HCT116 (cell line): ENCODE data around the gene GSK3A. TPM values are rescaled to one million over a fixed set of nuclear protein-coding genes. Genes with fewer than 3 reads are reported as not detected.

Experiments
- ATAC-seq: fragments of 200-7000 bp; cut with Tn5 transposase; 2 replicates; pipeline ENCODE4 v1.9.1; 2020; ENCODE audit warnings: mild to moderate bottlenecking, moderate library complexity
- BruUV-seq: library from RNA; stranded (reverse); fragments of 400-500 nt; replicated peaks from 2 replicates; lab custom pipeline; 2021; lab: Mats Ljungman, UMichigan
- CTCF ChIA-PET: fragments of 300-600 bp; sonication (Branson Sonifier 250); formaldehyde crosslinking; loops from one replicate; lab custom pipeline; 2021; ENCODE audit warnings: antibody characterized with exemption; lab: Charles Lee
- POLR2A ChIA-PET: fragments of 300-600, 350-600 bp; sonication (Branson Sonifier 250); formaldehyde crosslinking; loops from one replicate; lab custom pipeline; 2021; ENCODE audit warnings: antibody characterized with exemption; lab: Charles Lee
- RAD21 ChIA-PET, 2 experiments: fragments of 300-600 bp; sonication (Branson Sonifier 250); formaldehyde crosslinking; loops; one replicate each; lab custom pipeline; 2023; ENCODE audit warnings: low total read pairs in 2 of 2; ENCODE audit not compliant: uncharacterized antibody in 2 of 2, unreplicated experiment in 2 of 2, low non-redundant PET in 1 of 2; lab: Charles Lee
- DNase-seq: peaks from one replicate; pipeline ENCODE4 v3.0.0-alpha.2; 2010; ENCODE audit warnings: low read depth, low spot score
- H2AFZ ChIP-seq: fragments of 200-600 bp; shearing (Covaris generic), sonication (generic); 2 replicates; pipeline ENCODE4 v1.6.1; 2017; ENCODE audit warnings: low read depth, mixed run types, mixed read lengths, antibody characterized with exemption, low read length; ENCODE audit not compliant: poor library complexity, severe bottlenecking
- H3K27ac ChIP-seq: 2 replicates; pipeline ENCODE4 v1.5.1; 2012; ENCODE audit warnings: low read depth, low read length
- H3K27me3 ChIP-seq: fragments of 200-600 bp; sonication (generic); 2 replicates; pipeline ENCODE4 v1.6.1; 2016; ENCODE audit warnings: mixed run types, low read length, mixed read lengths; ENCODE audit not compliant: insufficient read depth
- H3K36me3 ChIP-seq, 2 experiments: fragments of 200-500 bp in 1 of 2; fragments of 200-600 bp in 1 of 2; sonication (Bioruptor generic) in 1 of 2; sonication (generic) in 1 of 2; 2 replicates each; pipeline versions ENCODE4 v1.5.1 to v1.6.1; 2014 to 2016; ENCODE audit warnings: low read length in 2 of 2, inconsistent platforms in 1 of 2, mixed read lengths in 1 of 2, mixed run types in 1 of 2; ENCODE audit not compliant: insufficient read depth in 2 of 2, control insufficient read depth in 1 of 2
- H3K4me1 ChIP-seq, 2 experiments: fragments of 200-600 bp in 1 of 2; sonication (generic) in 1 of 2; 2 replicates each; pipeline versions ENCODE4 v1.5.1 to v1.6.1; 2012 to 2017; ENCODE audit warnings: low read length in 2 of 2, inconsistent platforms in 1 of 2, mild to moderate bottlenecking in 1 of 2, mixed read lengths in 1 of 2, mixed run types in 1 of 2, moderate library complexity in 1 of 2; ENCODE audit not compliant: insufficient read depth in 2 of 2, control insufficient read depth in 1 of 2
- H3K4me2 ChIP-seq: fragments of 200-600 bp; sonication (generic); 2 replicates; pipeline ENCODE4 v1.6.1; 2017; ENCODE audit warnings: mixed run types, low read length, mixed read lengths
- H3K4me3 ChIP-seq, 2 experiments: fragments of 200-600 bp in 1 of 2; sonication (generic) in 1 of 2; replicated peaks in 1 of 2; 2 replicates each; pipeline ENCODE4 v1.5.1; 2011 to 2016; ENCODE audit warnings: low read length in 2 of 2, control low read depth in 1 of 2, low read depth in 1 of 2, mild to moderate bottlenecking in 1 of 2, mixed read lengths in 1 of 2, mixed run types in 1 of 2
- H3K79me2 ChIP-seq: fragments of 200-600 bp; sonication (generic); 2 replicates; pipeline ENCODE4 v1.6.1; 2017; ENCODE audit warnings: mild to moderate bottlenecking, mixed run types, low read length, moderate library complexity, mixed read lengths; ENCODE audit not compliant: insufficient read depth
- H3K9ac ChIP-seq: fragments of 200-600 bp; sonication (generic); 2 replicates; pipeline ENCODE4 v1.6.1; 2016; ENCODE audit warnings: low read length, mixed read lengths
- H3K9me2 ChIP-seq: fragments of 200-600 bp; sonication (generic), shearing (Covaris generic); 2 replicates; pipeline ENCODE4 v1.6.1; 2017; ENCODE audit warnings: mixed run types, mild to moderate bottlenecking, moderate library complexity; ENCODE audit not compliant: insufficient read depth
- H3K9me3 ChIP-seq, 2 experiments: fragments of 200-500 bp in 1 of 2; fragments of 200-600 bp in 1 of 2; sonication (Bioruptor generic) in 1 of 2; sonication (generic) in 1 of 2; 2 replicates each; pipeline ENCODE4 v1.6.1; 2014 to 2017; ENCODE audit warnings: low read length in 2 of 2, mixed read lengths in 2 of 2, inconsistent platforms in 1 of 2, low read depth in 1 of 2, mild to moderate bottlenecking in 1 of 2, mixed run types in 1 of 2, moderate library complexity in 1 of 2; ENCODE audit not compliant: control insufficient read depth in 1 of 2, insufficient read depth in 1 of 2
- H4K20me1 ChIP-seq: fragments of 200-600 bp; sonication (generic), shearing (Covaris generic); 2 replicates; pipeline ENCODE4 v1.6.1; 2017; ENCODE audit warnings: mixed run types, mild to moderate bottlenecking, moderate library complexity; ENCODE audit not compliant: insufficient read depth
- CEBPB ChIP-seq: IDR thresholded peaks from 2 replicates; pipeline ENCODE4 v1.6.1; 2012; ENCODE audit warnings: low read depth
- CTCF ChIP-seq, 3 experiments: fragments of 200-600 bp in 1 of 3; sonication (generic) in 1 of 3; IDR thresholded peaks in 2 of 3; conservative IDR thresholded peaks in 1 of 3; 2 replicates each; pipeline ENCODE4 v1.5.1; 2012 to 2017; ENCODE audit warnings: low read depth in 2 of 3, low read length in 2 of 3, antibody characterized with exemption in 1 of 3, borderline replicate concordance in 1 of 3, control low read depth in 1 of 3, mild to moderate bottlenecking in 1 of 3, mixed read lengths in 1 of 3, mixed run types in 1 of 3, moderate library complexity in 1 of 3; ENCODE audit not compliant: insufficient read depth in 1 of 3
- ELF1 ChIP-seq: IDR thresholded peaks from 2 replicates; pipeline ENCODE4 v1.6.1; 2012; ENCODE audit warnings: low read depth, borderline replicate concordance
- FOSL1 ChIP-seq: IDR thresholded peaks from 2 replicates; pipeline ENCODE4 v1.6.1; 2012; ENCODE audit warnings: low read depth
- RAD21 ChIP-seq: IDR thresholded peaks from 2 replicates; pipeline ENCODE4 v1.6.1; 2012; ENCODE audit warnings: low read depth, mild to moderate bottlenecking
- REST ChIP-seq: IDR thresholded peaks from 2 replicates; pipeline ENCODE4 v1.6.1; 2012; ENCODE audit warnings: low read depth
- SIN3A ChIP-seq: IDR thresholded peaks from 2 replicates; pipeline ENCODE4 v1.6.1; 2012; ENCODE audit warnings: low read depth
- TCF7L2 ChIP-seq: IDR thresholded peaks from 2 replicates; pipeline ENCODE4 v1.7.0; 2011; ENCODE audit warnings: borderline replicate concordance, inconsistent platforms; ENCODE audit not compliant: insufficient read depth, insufficient read length; ENCODE audit errors: extremely low read depth
- YY1 ChIP-seq: IDR thresholded peaks from 2 replicates; pipeline ENCODE4 v1.6.1; 2011; ENCODE audit warnings: low read length, low read depth, moderate library complexity, mild to moderate bottlenecking; ENCODE audit not compliant: insufficient replicate concordance; ENCODE audit errors: extremely low read depth
- ZFX ChIP-seq: fragments of 450-650 bp; IDR thresholded peaks from 2 replicates; pipeline ENCODE4 v1.6.1; 2017
- intact Hi-C: fragments of 100-400 bp; cut with micrococcal nuclease; formaldehyde crosslinking; loops from 2 replicates; pipeline ENCODE4 v1.10.0; 2022
- total RNA-seq: library from RNA; stranded (reverse); gene quantifications from one replicate; pipeline ENCODE4 v1.2.1, GENCODE V29; 2021; ENCODE audit not compliant: unreplicated experiment
- TF ChIP-seq, protein P1 (sequence below): IDR thresholded peaks from 2 replicates; pipeline ENCODE4 v1.6.1; 2011; ENCODE audit warnings: mild to moderate bottlenecking, low read length, moderate library complexity; ENCODE audit not compliant: insufficient replicate concordance; ENCODE audit errors: extremely low read depth

Gene GSK3A
- total RNA-seq, 1 experiment from 2014 or later, result 57.2 TPM

- ChIA-PET POLR2A (interaction anchor here (0.6 kb wide), 1 partner anchor 30 kb away, joined by 6 read pairs; no protein-coding TSS in a partner anchor), CTCF (interaction anchor here (4.2 kb wide), 1 partner anchor 43 kb away, joined by 17 read pairs; no protein-coding TSS in a partner anchor), RAD21 (interaction anchor here in 1 of 2 experiments (1.4 kb wide), 1 partner anchor 42 kb away, joined by 3 read pairs; no protein-coding TSS in a partner anchor)
- Histone ChIP-seq H3K9me2 (no peaks in the 10 kb centered on the region), H3K4me1 (peaks cover 12 to 40% of the 10 kb centered on the region in 2 experiments), H4K20me1 (no peaks in the 10 kb centered on the region), H3K9ac (no peak overlapping the region), H3K79me2 (peaks cover 18% of the 10 kb centered on the region; the same call in 1 of the 2 replicates), H3K36me3 (peaks cover 12 to 21% of the 10 kb centered on the region in 2 experiments), H3K27me3 (no peaks in the 10 kb centered on the region), H3K9me3 (no peaks in the 10 kb centered on the region), H3K27ac (no peak overlapping the region), H3K4me3 (no peak overlapping the region), H3K4me2 (no peak overlapping the region), H2AFZ (no peak overlapping the region)
- TF ChIP-seq FOSL1 (no peak), CTCF (IDR thresholded peaks at IDR 0.05 in 2 of 3, conservative IDR thresholded peaks at IDR 0.05 in 1 of 3; ENCODE audit: borderline replicate concordance in 1 of 3, insufficient read depth in 1 of 3, low read depth in 2 of 3, low read length in 2 of 3) (no peak), CEBPB (no peak), ZFX (no peak), YY1 (no peak), TCF7L2 (no peak), SIN3A (no peak), ELF1 (no peak), REST (no peak), RAD21 (no peak)
- TF ChIP-seq, protein P1, sequence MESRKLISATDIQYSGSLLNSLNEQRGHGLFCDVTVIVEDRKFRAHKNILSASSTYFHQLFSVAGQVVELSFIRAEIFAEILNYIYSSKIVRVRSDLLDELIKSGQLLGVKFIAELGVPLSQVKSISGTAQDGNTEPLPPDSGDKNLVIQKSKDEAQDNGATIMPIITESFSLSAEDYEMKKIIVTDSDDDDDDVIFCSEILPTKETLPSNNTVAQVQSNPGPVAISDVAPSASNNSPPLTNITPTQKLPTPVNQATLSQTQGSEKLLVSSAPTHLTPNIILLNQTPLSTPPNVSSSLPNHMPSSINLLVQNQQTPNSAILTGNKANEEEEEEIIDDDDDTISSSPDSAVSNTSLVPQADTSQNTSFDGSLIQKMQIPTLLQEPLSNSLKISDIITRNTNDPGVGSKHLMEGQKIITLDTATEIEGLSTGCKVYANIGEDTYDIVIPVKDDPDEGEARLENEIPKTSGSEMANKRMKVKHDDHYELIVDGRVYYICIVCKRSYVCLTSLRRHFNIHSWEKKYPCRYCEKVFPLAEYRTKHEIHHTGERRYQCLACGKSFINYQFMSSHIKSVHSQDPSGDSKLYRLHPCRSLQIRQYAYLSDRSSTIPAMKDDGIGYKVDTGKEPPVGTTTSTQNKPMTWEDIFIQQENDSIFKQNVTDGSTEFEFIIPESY, result no peak
- ATAC-seq (no peak), DNase-seq (no peak)
- intact Hi-C loops, result no loop called here
- no TSS peak for BruUV-seq
These were observed 46.0 kb upstream of the GSK3A start for GRCh38 chr19:42288387-42288786.
